SK-N-SH (cell line): Measurements from ENCODE around the gene JMJD6. TPM values are rescaled to one million over a fixed set of nuclear protein-coding genes. Genes with fewer than 3 reads are reported as not detected.

Experiments
- CTCF ChIA-PET: fragments of 300-600, 350-600 bp; formaldehyde crosslinking; extraction: SDS; loops from one replicate; lab custom pipeline; 2021; lab: Yijun Ruan, JAX
- POLR2A ChIA-PET: fragments of 350-600 bp; sonication (Branson Sonifier 250); formaldehyde crosslinking; extraction: SDS; loops from one replicate; lab custom pipeline; 2020; ENCODE audit warnings: antibody characterized with exemption, inconsistent platforms; lab: Yijun Ruan, JAX
- DNase-seq: peaks from one replicate; pipeline ENCODE4 v3.0.0; 2012
- H2AFZ ChIP-seq: fragments of 200-600 bp; sonication (generic); 2 replicates; pipeline ENCODE4 v1.8.1; 2016; ENCODE audit warnings: antibody characterized with exemption, mild to moderate bottlenecking, low read depth
- H3F3A ChIP-seq: fragments of 200-600 bp; sonication (generic); replicated peaks from 2 replicates; pipeline ENCODE3; 2016; ENCODE audit warnings: antibody characterized with exemption, mild to moderate bottlenecking; ENCODE audit not compliant: insufficient read depth
- H3K27ac ChIP-seq, 2 experiments: fragments of 200-500 bp in 1 of 2; fragments of 200-600 bp in 1 of 2; sonication (Bioruptor generic) in 1 of 2; sonication (generic), shearing (Covaris generic) in 1 of 2; 2 replicates each; pipeline versions ENCODE4 v1.5.1 to v1.6.1; 2014 to 2016; ENCODE audit warnings: low read depth in 2 of 2, inconsistent platforms in 1 of 2, low read length in 1 of 2, mild to moderate bottlenecking in 1 of 2, mixed read lengths in 1 of 2
- H3K27me3 ChIP-seq: fragments of 200-600 bp; sonication (generic), shearing (Covaris generic); 2 replicates; pipeline ENCODE4 v1.6.1; 2016; ENCODE audit warnings: mixed run types; ENCODE audit not compliant: insufficient read depth
- H3K36me3 ChIP-seq, 2 experiments: fragments of 200-500 bp in 1 of 2; fragments of 200-600 bp in 1 of 2; sonication (Bioruptor generic) in 1 of 2; sonication (generic) in 1 of 2; replicated peaks in 1 of 2; 2 replicates each; pipeline versions ENCODE3 to v1.5.1; 2014 to 2016; ENCODE audit warnings: low read length in 1 of 2, mild to moderate bottlenecking in 1 of 2; ENCODE audit not compliant: insufficient read depth in 2 of 2, control insufficient read depth in 1 of 2
- H3K4me1 ChIP-seq, 2 experiments: fragments of 200-500 bp in 1 of 2; fragments of 200-600 bp in 1 of 2; sonication (Bioruptor generic) in 1 of 2; sonication (generic), shearing (Covaris generic) in 1 of 2; 2 replicates each; pipeline versions ENCODE4 v1.5.1 to v1.6.1; 2014 to 2016; ENCODE audit warnings: low read depth in 1 of 2, low read length in 1 of 2, mixed run types in 1 of 2; ENCODE audit not compliant: insufficient read depth in 2 of 2, control insufficient read depth in 1 of 2
- H3K4me2 ChIP-seq: fragments of 200-600 bp; sonication (generic), shearing (Covaris generic); 2 replicates; pipeline ENCODE4 v1.6.1; 2017; ENCODE audit warnings: mixed run types
- H3K4me3 ChIP-seq, 2 experiments: fragments of 200-500 bp in 1 of 2; fragments of 200-600 bp in 1 of 2; sonication (Bioruptor generic) in 1 of 2; sonication (generic), shearing (Covaris generic) in 1 of 2; 2 replicates each; pipeline versions ENCODE4 v1.5.1 to v1.8.1; 2014 to 2016; ENCODE audit warnings: low read depth in 2 of 2, inconsistent platforms in 1 of 2, low read length in 1 of 2, mild to moderate bottlenecking in 1 of 2, mixed read lengths in 1 of 2, moderate library complexity in 1 of 2
- H3K79me2 ChIP-seq: fragments of 200-600 bp; sonication (generic); 2 replicates; pipeline ENCODE4 v1.8.1; 2017; ENCODE audit warnings: mild to moderate bottlenecking; ENCODE audit not compliant: insufficient read depth
- H3K9ac ChIP-seq: fragments of 200-600 bp; sonication (generic); 2 replicates; pipeline ENCODE4 v1.6.1; 2017; ENCODE audit warnings: mixed run types
- H3K9me2 ChIP-seq: fragments of 200-600 bp; sonication (generic); 2 replicates; pipeline ENCODE4 v1.6.1; 2017; ENCODE audit warnings: mixed run types
- H3K9me3 ChIP-seq: fragments of 200-600 bp; sonication (generic); 2 replicates; pipeline ENCODE4 v1.6.1; 2017; ENCODE audit warnings: mixed run types, mild to moderate bottlenecking, moderate library complexity
- H4K20me1 ChIP-seq: fragments of 200-600 bp; sonication (generic); 2 replicates; pipeline ENCODE4 v1.6.1; 2017; ENCODE audit warnings: mild to moderate bottlenecking, mixed run types; ENCODE audit not compliant: insufficient read depth
- ELF1 ChIP-seq: IDR thresholded peaks from 2 replicates; pipeline ENCODE4 v1.4.0; 2012
- FOSL2 ChIP-seq: IDR thresholded peaks from 2 replicates; pipeline ENCODE4 v1.4.0; 2012; ENCODE audit warnings: low read depth, mild to moderate bottlenecking, moderate library complexity, borderline replicate concordance
- GABPA ChIP-seq: IDR thresholded peaks from 2 replicates; pipeline ENCODE4 v1.4.0; 2012; ENCODE audit warnings: low read depth, mild to moderate bottlenecking
- JUND ChIP-seq: IDR thresholded peaks from 2 replicates; pipeline ENCODE4 v1.4.0; 2012
- NFIC ChIP-seq: IDR thresholded peaks from 2 replicates; pipeline ENCODE4 v1.4.0; 2012; ENCODE audit warnings: borderline replicate concordance
- POLR2AphosphoS5 ChIP-seq: IDR thresholded peaks from 2 replicates; pipeline ENCODE4 v1.6.1; 2012; ENCODE audit warnings: low read depth, low read length
- SIN3A ChIP-seq: IDR thresholded peaks from 2 replicates; pipeline ENCODE4 v1.6.1; 2012; ENCODE audit warnings: low read depth, mild to moderate bottlenecking, low read length, moderate library complexity, borderline replicate concordance
- TAF1 ChIP-seq: IDR thresholded peaks from 2 replicates; pipeline ENCODE4 v1.6.1; 2012; ENCODE audit warnings: low read depth, mild to moderate bottlenecking, low read length, moderate library complexity, borderline replicate concordance
- TCF12 ChIP-seq: IDR thresholded peaks from 2 replicates; pipeline ENCODE4 v1.4.0; 2012
- YY1 ChIP-seq: IDR thresholded peaks from 2 replicates; pipeline ENCODE4 v1.4.0; 2012; ENCODE audit warnings: low read depth, mild to moderate bottlenecking
- WGBS: methylation state at CpG from one replicate; pipeline ENCODE4 v1.1.6; 2017; ENCODE audit warnings: low lambda C conversion rate; 5-methylcytosine and 5-hydroxymethylcytosine counted together
- polyA plus RNA-seq, 3 experiments: library from polyadenylated mRNA; depleted of rRNA; stranded (reverse); fragments of >200 nt; gene quantifications; 2 replicates each; pipeline ENCODE4 v1.2.3, GENCODE V29; 2012
- TF ChIP-seq, protein P1 (sequence below): IDR thresholded peaks from 2 replicates; pipeline ENCODE4 v1.4.0; 2012; ENCODE audit warnings: low read depth, borderline replicate concordance
- TF ChIP-seq, protein P2 (sequence below): IDR thresholded peaks from 2 replicates; pipeline ENCODE4 v1.4.0; 2012; ENCODE audit warnings: low read depth
- TF ChIP-seq, protein P3 (sequence below): fragments of 150-350 bp; IDR thresholded peaks from 2 replicates; pipeline ENCODE4 v1.6.1; 2016; ENCODE audit warnings: mild to moderate bottlenecking, low read depth, low read length
- TF ChIP-seq, protein P4 (sequence below): fragments of 200-600 bp; sonication (generic); IDR thresholded peaks from 2 replicates; pipeline ENCODE4 v1.6.1; 2017; ENCODE audit warnings: antibody characterized with exemption, mild to moderate bottlenecking, moderate library complexity
- TF ChIP-seq, protein P5 (sequence below): IDR thresholded peaks from 2 replicates; pipeline ENCODE4 v1.4.0; 2012; ENCODE audit warnings: low read depth, borderline replicate concordance
- TF ChIP-seq, protein P6 (sequence below): fragments of 150-350 bp; IDR thresholded peaks from 2 replicates; pipeline ENCODE4 v1.6.1; 2017; ENCODE audit warnings: antibody characterized with exemption, low read length, low read depth, borderline replicate concordance

The JMJD6 gene
- polyA plus RNA-seq, 1 of the 3 experiments (the other 2 are of a cell fraction), result 23.3 TPM

DNA sequence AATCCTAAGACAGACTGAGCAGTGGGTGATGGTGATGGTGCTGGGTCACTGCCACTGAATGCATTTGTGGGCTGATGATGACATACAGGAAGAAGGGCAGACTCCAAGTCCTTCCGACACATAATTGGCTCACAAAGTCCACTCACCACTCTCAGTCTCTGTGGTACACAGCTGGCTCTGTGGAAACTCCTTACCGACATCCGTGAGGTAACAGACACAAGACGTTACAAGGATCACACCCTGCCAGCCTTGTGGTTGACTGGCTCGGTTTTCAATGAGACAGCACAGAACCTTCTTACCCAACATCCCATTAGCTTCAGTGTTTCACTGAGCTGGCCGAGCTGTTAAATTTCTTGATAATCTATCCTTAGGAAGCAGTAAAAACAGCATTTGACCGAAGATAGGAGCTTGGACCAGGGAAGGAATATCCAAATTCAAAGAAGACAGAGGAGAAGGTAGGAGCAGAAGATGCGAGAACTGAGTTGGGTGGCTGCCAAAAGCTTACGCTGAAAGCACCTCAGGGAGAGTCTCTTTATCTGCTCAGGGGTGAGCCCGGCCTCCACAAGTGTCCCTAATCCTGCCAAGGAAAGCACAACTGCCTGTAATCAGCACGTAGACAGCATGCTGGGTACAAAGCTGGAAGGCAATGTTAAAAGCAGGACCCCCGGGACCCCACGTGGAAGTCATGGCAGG is 10.1 kb downstream of the JMJD6 start (continued):
- TF ChIP-seq, protein P1, sequence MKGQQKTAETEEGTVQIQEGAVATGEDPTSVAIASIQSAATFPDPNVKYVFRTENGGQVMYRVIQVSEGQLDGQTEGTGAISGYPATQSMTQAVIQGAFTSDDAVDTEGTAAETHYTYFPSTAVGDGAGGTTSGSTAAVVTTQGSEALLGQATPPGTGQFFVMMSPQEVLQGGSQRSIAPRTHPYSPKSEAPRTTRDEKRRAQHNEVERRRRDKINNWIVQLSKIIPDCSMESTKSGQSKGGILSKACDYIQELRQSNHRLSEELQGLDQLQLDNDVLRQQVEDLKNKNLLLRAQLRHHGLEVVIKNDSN, result no peak
- TF ChIP-seq SIN3A, result no peak
- TF ChIP-seq, protein P2, sequence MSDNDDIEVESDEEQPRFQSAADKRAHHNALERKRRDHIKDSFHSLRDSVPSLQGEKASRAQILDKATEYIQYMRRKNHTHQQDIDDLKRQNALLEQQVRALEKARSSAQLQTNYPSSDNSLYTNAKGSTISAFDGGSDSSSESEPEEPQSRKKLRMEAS, result 0 out of 2 replicates have a peak, but pooled peaks have one; percentile 6
- TF ChIP-seq TCF12, result peak; percentile 71; the same call in 1 of the 2 replicates
- no peak for TF ChIP-seq NFIC
- TF ChIP-seq, protein P3, sequence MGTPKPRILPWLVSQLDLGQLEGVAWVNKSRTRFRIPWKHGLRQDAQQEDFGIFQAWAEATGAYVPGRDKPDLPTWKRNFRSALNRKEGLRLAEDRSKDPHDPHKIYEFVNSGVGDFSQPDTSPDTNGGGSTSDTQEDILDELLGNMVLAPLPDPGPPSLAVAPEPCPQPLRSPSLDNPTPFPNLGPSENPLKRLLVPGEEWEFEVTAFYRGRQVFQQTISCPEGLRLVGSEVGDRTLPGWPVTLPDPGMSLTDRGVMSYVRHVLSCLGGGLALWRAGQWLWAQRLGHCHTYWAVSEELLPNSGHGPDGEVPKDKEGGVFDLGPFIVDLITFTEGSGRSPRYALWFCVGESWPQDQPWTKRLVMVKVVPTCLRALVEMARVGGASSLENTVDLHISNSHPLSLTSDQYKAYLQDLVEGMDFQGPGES, result no peak
- TF ChIP-seq, protein P4, sequence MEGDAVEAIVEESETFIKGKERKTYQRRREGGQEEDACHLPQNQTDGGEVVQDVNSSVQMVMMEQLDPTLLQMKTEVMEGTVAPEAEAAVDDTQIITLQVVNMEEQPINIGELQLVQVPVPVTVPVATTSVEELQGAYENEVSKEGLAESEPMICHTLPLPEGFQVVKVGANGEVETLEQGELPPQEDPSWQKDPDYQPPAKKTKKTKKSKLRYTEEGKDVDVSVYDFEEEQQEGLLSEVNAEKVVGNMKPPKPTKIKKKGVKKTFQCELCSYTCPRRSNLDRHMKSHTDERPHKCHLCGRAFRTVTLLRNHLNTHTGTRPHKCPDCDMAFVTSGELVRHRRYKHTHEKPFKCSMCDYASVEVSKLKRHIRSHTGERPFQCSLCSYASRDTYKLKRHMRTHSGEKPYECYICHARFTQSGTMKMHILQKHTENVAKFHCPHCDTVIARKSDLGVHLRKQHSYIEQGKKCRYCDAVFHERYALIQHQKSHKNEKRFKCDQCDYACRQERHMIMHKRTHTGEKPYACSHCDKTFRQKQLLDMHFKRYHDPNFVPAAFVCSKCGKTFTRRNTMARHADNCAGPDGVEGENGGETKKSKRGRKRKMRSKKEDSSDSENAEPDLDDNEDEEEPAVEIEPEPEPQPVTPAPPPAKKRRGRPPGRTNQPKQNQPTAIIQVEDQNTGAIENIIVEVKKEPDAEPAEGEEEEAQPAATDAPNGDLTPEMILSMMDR, result no peak
- TF ChIP-seq JUND, result no peak
- TF ChIP-seq GABPA, result peak; percentile 46

DNA sequence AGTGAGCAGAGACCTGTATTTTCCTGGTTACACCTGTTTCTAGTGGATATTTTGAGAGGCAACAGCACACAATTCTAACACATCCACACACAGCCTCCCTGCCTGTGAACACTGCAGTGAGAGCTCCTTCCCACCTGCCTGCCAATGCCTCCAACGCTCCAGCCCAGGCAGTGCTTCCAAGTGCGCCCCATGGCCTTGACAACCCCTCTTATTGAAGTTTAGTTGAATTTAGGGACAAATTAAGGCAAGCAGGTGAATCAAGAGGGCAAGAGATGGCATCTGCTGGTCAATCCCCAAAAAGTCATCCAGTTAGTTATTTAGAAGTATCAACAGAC is 10.9 kb downstream of the JMJD6 start:
- POLR2A ChIA-PET, result no interaction called here
- Histone ChIP-seq H3K4me1 (peaks cover 8 to 32% of the 10 kb centered on the region in 2 experiments), H3K4me3 (no peak overlapping the region)

More for the DNA sequence above, 10.9 kb downstream of the JMJD6 start:
- no peak overlapping the region for H3K4me2 ChIP-seq
- peaks cover 44 to 62% of the 10 kb centered on the region in 2 experiments for H3K36me3 ChIP-seq
- H3K9ac ChIP-seq, result no peak overlapping the region; the same call in 1 of the 2 replicates
- CTCF ChIA-PET, result interaction anchor here (0.5 to 14.3 kb wide), 24 partner anchors 10 to 1799 kb away, joined by 3 to 255 read pairs (median 4); partner anchors contain the start of genes JMJD6, METTL23 and MGAT5B
- H3K79me2 ChIP-seq, result peaks cover 53% of the 10 kb centered on the region
- peaks cover 17% of the 10 kb centered on the region for H4K20me1 ChIP-seq
- peaks cover 52% of the 10 kb centered on the region for H3F3A ChIP-seq
- no peak for DNase-seq
- no peaks in the 10 kb centered on the region for H3K9me3 ChIP-seq
- no peaks in the 10 kb centered on the region for H3K27me3 ChIP-seq
- H2AFZ ChIP-seq, result no peak overlapping the region
- no peaks in the 10 kb centered on the region for H3K9me2 ChIP-seq
- H3K27ac ChIP-seq, result peak overlapping the region in 1 of 2 experiments; percentile 97; a peak in 2 of 4 replicates
- TF ChIP-seq POLR2AphosphoS5 (no peak), JUND (no peak), TAF1 (no peak), YY1 (no peak), TCF12 (no peak), ELF1 (no peak), FOSL2 (no peak)
- TF ChIP-seq, protein P5, sequence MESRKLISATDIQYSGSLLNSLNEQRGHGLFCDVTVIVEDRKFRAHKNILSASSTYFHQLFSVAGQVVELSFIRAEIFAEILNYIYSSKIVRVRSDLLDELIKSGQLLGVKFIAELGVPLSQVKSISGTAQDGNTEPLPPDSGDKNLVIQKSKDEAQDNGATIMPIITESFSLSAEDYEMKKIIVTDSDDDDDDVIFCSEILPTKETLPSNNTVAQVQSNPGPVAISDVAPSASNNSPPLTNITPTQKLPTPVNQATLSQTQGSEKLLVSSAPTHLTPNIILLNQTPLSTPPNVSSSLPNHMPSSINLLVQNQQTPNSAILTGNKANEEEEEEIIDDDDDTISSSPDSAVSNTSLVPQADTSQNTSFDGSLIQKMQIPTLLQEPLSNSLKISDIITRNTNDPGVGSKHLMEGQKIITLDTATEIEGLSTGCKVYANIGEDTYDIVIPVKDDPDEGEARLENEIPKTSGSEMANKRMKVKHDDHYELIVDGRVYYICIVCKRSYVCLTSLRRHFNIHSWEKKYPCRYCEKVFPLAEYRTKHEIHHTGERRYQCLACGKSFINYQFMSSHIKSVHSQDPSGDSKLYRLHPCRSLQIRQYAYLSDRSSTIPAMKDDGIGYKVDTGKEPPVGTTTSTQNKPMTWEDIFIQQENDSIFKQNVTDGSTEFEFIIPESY, result no peak
- TF ChIP-seq, protein P6, sequence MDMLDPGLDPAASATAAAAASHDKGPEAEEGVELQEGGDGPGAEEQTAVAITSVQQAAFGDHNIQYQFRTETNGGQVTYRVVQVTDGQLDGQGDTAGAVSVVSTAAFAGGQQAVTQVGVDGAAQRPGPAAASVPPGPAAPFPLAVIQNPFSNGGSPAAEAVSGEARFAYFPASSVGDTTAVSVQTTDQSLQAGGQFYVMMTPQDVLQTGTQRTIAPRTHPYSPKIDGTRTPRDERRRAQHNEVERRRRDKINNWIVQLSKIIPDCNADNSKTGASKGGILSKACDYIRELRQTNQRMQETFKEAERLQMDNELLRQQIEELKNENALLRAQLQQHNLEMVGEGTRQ, result no peak
- 100% methylated on average over 2 of the region's 2 CpGs for whole genome bisulfite sequencing
